Bone marrow (tissue), 2 donors: ENCODE results near the gene FBXO17.
"Not testable (repeated sequence)": the region's sequence is repeated elsewhere in the genome, so short reads cannot be mapped to it uniquely, and the experiment has no call there.

Experiments used
- DNase-seq, 2 donors: peaks; one replicate each; lab custom pipeline; 2025; lab: John Stamatoyannopoulos, UW

Gene FBXO17

DNA sequence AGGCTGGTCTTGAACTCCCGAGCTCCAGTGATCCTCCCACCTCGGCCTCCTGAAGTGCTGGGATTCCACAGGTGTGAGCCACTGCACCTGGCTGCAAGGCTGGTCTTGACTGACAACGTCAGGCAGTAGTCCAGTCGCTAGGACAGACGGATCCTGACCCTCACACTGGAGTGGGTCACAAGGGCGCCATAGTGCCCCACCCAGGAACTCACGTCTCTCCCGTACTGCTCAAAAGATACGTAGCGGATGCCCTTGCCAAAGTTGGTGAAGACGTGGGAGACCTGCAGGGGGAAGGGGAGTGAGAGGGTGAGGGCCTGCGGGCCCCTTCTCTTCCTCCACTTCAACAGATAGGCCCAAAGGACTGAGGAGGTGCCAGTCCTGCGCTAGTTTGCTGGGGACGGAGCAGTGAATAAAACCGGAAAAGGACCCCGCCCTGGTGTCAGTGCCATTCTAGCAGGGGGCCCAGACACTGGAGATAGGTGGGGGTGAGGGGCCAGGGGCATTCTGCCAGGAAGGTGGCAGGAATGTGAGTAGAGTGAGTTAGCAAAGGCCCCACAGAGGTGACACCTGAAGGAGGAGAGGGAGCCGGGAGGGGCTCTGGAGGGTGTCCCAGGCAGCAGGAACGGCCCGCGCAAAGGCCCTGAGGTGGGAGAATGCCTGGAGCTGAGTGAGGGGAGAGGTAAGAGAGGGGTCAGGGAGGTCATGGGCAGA, 32.9 kb downstream of the FBXO17 start:
- no peak for DNase-seq

DNA sequence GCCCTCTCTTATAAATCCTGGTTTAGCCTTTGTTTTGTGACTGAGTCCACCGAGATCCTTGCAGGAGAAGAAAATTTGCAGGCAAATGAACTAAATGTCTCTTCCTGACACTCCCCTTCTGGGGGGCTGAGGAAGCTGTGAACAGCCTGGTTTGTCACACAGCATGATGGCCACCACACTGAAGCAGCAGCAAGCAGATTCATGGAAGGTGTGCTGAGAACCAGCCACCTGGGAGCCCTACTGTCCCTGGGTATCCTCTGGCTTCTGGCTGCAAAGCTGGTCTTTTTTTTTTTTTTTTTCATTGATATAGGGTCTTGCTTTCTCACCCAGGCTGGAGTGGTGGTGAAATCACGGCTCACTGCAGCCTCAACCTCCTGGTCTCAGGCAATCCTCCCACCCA, 33.6 kb downstream of the FBXO17 start:
- DNase-seq: no peak

DNA sequence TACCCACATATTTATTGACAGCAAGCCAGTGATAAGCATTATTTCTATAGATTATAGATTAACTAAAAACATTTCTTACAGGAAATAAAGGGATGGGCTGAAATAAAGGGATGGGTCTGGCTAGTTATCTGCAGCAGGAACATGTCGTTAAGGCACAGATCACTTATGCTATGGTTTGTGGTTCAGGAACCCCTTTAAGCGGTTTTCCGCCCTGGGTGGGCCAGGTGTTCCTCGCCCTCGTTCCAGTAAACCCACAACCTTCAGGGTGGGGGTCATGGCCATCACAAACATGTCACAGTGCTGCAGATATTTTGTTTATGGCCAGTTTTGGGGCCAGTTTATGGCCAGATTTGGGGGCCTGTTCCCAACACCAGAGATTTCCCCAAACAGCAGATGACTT, 34.1 kb downstream of the FBXO17 start:
- DNase-seq: not testable (repeated sequence)

DNA sequence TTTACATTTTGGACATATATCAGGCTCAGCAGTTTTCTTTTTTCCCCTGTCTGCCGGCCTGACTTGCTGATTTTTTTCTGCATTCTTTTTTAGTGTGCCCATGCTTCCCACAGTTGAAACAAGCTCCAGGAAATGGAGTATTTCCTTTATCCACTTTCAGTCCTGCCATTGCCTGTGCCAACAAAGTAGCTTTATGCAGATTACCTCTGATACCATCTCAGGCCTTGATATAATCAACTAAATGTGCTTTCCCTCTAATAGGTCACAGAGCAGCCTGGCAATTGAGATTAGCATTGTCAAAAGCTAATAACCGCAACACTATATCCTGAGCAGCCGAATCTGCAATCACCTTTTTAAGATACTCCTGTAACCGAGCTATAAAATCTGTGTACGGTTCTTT, 35.6 kb downstream of the FBXO17 start:
- DNase-seq: no peak

DNA sequence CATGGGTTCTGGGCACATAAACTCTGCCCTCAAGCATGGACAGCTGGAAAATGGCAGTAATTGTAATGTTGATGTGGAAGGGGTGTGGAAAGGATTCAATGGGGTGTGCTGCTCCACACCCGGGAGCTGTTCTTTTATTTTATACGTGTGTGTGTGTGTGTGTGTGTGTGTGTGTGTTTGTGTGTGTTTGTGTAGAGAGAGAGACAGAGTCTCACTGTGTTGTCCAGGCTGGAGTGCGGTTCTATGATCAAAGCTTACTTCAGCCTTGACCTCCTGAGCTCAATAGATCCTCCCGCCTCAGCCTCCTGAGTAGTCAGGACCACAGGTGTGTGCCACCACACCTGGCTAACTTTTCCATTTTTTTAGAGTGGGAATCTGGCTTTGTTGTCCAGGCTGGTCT, 42.0 kb downstream of the FBXO17 start:
- no peak for DNase-seq

DNA sequence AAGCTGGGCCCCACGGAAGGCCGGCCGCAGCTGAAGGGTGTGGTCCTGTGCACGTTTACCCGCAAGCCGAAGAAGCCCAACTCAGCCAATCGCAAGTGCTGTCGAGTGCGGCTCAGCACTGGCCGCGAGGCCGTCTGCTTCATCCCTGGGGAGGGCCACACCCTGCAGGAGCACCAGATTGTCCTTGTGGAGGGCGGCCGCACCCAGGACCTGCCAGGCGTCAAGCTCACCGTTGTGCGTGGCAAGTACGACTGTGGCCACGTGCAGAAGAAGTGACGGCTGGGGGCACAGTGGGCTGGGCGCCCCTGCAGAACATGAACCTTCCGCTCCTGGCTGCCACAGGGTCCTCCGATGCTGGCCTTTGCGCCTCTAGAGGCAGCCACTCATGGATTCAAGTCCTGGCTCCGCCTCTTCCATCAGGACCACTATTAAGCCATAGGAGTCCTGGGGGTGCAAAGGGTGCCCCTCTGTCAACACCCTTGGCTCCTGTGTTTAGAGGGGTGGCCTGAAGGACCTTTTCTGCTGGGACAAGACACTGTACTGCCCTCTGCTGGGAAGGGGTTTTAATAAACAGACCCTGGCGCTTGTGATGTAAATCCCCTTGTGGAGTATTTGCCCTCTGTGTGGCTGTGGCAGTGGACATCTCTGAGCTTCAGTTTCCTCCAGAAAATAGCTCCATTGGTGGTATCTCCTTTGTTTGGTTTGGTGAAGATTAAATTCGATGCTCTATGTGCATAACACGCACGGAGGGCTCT, 42.9 kb downstream of the FBXO17 start:
- peak in 1 of 2 donors; percentile 37 for DNase-seq

DNA sequence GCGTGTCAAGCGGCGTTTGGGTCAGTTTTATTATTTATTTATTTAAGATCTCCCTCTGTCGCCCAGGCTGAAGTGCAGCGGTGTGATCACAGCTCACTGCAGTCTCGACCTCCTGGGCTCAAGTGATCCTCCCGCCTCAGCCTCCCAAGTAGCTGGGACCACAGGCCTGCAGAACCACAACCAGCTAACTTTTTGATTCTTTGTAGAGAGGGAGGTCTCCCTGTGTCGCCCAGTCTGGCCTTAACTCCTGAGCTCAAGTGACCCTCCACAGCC, 44.1 kb downstream of the FBXO17 start:
- DNase-seq: no peak

DNA sequence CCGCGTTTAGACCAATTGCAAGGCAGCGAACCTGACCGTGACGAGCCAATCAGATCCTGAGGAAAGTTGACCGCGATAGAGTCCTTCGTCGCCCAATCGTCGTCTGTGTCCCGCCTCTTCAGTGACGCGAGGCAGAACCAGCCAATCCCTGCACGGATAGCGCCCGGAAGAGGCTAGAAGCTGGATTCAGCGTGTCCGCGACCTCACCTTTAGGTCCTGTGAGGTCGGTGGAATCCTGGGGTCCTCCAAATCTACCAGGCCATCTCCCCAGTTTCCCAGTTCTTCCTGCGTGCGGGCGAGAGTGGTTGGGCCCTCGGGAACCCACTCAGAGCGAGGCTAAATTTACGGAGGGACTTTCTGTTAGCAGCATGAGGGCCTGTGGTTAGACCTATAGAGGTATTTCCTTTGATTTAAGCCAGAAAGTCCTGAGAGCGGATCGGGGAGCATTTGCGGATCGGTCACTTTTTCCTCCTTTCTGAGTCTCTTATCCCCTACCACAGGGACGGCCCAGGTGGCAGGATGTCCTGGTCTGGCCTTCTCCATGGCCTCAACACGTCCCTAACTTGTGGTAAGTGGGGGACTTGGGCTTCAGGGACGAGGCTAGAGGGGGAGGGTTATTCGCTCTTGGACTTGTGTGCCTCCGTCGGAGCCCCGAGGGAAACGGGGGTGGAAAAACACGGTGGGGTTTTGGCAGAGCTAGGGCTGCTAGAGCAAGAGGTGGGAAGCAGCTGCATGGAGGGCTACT, 44.6 kb downstream of the FBXO17 start, which contains the start of gene MRPS12:
Gene MRPS12, plus strand, starts transcription at position 169 of the 745 bp plus-strand sequence. Its CDS starts 351 bp downstream, at position 520.
- DNase-seq: peak in 1 of 2 donors; percentile 98

DNA sequence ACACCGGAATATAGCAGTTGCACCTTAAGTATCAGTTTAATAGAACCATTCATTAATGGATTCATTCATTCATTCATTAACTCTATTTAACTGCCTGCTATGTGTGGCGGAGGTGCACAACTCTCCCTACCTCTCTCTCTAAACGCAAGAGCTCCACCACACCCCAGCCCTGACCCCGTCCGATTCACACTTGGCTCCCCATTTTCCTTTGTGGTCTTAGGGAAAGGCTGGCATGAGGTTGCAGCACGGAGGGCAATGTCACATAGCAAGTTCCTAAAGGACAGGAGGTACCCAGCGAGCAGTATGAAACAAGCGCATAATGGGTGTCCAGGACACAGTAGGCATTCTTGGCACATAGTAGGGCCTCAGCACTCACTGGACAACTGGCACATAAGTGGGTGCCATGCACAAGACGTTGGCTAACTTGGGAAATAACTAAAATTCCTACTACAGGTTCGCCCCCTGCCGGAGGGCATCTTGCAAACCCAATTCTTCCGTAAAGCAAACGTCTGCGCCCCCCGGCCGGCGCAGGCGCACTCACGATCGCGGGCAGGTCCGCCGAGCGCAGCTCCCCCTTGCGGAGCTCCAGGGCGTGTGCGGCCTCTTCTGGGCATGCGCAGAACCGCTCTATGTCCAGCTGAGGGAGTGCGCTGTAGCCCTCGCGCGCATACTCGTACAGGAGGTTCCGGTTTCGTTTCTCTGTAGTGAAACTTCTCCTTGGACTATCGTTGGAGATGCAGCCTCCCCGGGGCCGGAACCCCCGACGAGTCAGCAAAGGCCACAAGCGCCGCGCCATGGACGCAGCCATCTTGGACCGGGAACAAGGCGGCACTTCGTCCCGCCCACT, 45.4 kb downstream of the FBXO17 start, which contains the start of gene SARS2:
Gene SARS2, minus strand, starts transcription at position 835 of the 847 bp plus-strand sequence. Its CDS starts 27 bp downstream, at position 808.
- DNase-seq: peak; percentile 97 to 98

DNA sequence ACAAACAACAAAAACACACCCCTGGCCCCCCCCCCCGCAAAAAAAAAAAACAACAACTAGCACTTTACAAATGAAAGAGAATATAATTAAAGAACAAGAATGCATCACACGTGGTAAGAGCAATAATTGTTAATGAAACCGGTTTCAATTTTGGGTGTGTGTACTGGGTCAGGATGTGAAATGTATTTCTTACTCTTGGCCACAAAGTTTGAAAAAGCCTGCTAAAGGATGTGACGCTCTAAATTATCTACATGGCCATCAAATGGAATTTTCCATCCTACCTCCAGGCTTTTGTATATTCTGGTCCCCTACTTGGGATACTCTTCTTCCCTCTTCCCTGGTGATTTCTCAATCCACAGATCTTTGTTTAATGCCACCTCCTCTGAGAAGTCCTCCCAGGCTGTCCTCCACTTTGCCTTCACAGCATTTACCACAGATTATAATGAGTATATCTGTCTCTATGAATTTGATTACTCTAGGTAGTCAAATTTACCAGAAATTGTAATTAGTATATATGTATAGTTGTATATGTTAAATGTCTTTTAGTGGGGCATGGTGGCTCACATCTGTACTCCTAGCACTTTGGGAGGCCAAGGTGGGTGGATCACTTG, 47.0 kb downstream of the FBXO17 start:
- no peak for DNase-seq

DNA sequence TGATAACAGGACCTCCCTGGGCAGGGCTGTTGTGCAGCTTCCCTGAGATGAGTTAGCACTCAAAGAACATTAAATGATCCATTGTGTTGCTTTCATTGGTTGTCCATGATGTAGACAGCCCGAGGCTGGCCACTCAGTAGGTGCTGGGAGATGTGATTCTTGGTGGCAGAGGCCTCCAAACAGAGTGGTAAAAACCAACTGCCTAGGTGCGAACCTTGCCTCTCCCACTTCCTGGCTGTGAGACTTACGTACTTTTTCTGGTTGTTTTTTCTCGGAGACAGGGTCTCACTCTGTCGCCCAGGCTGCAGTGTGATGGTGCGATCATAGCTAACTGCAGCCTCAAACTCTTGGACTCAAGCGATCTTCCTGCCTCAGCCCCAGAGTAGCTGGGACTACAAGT, 51.2 kb downstream of the FBXO17 start:
- no peak for DNase-seq

DNA sequence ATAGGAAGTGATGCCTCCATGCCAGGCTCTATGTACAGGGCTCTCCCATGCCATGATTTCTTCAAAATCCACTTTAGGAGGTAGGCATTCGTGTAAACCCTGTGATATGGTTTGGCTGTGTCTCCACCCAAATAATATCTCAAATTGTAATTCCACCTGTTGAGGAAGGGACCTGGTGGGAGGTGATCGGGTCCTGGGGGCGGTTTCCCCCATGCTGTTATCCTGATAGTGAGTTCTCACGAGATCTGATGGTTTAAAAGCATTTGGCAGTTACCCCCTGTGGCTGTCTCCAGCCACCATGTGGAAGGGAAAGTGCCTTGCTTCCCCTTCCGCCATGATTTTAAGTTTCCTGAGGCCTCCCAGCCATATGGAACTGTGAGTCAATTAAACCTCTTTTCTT, 53.1 kb downstream of the FBXO17 start:
- DNase-seq: no peak

DNA sequence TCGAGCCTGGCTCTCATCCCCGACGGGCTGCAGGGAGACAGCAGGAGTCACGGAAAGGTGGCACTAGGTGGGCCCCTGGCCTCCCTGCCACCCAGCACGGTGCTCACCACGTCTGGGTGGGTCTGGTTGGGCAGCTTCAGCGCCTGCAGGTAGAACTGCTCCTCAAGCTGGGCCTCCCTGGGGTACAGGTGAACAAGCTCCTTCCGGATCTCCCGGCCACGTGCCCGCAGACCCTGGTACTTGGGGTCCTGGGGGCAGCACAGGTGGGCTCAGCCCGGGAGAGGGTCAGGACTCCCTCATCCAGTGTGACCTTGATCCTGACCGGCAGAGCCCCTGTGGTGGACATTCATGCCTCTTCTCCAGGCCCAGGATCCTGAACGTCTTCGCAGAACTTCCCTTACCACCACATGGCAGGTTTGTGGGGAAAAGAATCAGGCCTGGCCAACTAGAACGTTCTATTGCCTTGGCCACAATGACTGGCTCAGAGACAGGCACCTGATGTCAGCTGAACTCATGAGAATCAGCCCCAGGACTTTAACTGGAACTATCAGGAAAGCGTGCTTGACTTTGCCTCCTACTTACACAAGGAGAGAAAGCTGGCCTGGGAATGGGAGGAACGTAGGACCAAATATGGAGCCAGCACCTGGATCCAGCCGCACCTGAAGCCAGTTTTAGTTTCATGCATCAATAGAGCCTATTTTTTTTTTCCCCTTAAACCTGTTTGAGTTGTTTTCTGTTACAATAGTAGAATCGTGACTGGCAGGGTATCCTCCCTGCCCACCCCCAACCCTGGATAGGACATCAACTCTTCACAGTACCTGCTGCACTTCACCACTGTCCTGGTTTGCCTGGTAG, 53.9 kb downstream of the FBXO17 start:
- no peak for DNase-seq

DNA sequence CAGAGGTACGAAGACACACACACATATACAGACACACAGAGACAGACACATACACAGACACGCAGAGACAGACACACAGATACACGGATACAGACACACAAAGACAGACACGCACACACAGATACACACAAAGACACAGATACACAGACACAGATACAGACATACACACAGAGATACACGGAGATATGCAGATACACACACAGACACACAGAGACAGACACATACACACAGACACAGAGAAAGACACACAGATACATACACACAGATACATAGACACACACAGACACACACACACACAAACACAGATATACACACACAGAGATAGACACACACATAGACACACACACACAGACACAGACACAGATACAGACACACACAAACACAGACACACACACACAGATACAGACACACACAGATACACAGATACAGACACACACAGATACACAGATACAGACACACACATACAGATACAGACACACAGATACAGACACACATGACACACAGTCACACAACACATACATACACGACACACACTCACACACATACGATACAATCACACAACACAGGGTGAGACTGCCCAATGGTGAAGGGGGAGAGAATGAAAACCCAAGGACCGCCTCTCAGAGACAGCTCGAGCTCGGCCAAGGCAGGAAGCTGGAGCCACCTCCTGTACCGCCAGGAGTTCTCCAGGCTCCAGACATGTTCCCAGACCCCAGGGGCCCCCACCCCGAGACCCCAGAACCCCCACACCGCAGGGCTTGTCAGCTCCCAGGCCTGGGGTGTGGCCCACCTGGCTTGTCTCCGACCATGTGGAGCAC, 54.7 kb downstream of the FBXO17 start:
- DNase-seq: no peak

DNA sequence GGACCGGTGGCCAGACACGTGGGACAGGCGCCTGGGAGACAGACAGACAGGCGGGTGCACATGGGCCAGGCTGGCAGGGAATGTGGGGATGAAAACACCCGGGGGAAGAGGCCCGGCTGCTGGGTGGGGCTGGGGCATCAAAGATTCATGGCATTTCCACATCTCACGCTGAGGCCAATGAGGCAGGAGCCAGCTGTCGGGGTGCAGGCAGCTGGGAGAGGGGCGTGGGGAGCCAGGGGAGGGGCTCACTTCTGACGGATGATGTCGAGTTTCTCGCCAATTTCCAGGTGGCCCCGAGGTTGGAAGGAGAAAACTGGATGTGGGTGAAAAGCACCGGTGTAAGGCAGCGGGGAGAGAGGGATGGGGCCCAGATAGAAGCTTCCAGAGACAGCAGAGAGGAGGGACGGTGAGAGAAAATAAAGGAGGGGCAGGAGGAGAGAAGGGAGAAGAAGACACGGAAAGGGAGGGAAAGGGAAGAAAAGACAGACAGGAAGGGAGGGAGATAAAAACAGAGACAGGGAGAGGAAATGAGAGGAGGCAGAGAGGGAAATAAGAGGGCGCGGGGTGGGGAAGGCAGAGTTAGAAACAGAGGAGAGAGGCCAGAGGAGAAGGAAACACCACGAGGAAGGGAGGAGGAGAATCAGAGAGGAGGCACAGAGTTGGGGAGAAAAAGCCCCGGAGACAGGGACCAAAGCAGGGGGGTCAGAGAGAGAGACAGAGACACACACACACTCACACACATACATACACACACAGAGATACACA, 55.5 kb downstream of the FBXO17 start:
- no peak for DNase-seq

DNA sequence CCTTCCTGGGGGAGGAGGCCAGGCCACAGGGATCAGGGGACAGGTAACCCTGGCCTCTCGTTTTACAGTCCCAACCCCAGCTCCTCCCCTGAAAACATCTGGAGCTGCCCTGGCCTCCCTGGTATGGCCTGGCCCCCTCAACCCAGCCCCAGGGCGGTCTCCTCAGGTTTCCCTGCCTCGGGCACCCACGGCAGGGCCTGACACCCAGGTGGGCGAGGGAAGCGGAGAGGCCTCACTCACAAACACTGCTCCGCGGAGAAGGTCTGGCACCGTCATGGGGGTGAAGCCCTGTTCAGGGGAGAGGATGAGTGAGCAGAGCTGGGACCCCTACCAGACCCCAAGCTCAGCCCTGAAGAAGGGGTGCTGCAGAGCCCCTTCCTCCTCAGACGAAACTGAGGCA, 57.0 kb downstream of the FBXO17 start:
- DNase-seq: no peak

DNA sequence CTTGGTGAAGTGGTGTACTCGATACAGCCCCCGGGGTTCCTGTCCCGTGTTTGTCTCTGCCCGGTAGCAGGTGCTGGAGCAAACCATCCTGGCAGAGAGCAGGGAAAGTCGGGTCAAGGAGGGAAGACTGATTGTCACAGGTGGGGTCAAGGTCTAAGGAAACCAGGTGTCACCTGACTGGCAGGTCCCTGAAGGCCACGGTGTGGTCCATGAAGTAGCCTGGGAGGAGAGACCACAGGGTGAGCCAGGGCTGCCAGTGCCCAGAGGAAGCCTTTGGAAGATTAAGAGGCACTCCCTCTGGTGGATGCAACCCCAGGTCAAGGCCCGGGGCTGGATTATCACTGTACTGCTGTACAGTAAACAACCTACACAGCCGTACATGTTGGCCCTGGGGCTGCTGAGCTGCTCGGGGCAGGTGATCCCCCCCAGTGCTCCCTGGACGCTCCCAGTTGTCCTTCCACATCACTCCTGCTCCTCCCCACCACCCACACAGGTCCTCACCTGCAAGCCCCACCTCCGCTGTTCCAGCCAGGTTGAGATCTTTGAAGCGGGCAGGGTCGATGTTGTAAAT, 57.5 kb downstream of the FBXO17 start:
- DNase-seq: no peak

DNA sequence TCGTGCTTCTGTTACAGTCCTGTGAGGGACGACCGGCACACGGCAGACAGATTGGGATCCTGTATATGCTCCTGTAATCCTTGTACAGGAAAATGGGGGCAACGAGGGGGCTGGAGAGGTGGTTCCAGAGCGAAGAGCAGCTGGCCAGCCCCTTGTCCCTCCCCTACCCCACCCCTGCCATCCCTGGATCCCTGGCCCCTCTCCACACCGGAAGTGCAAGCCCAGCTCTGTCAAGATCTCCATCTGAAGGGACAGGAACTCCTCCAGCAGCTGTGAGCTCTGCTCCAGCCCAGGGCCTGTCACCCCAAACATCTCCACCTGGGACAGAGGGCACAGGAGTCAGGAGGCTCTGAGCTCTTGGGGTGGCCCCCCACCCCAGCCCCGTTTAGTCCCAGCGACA, 58.0 kb downstream of the FBXO17 start:
- no peak for DNase-seq
